GF-D8 (cell line): ENCODE measurements around the gene SH3BP2.

Experiments used
- DNase-seq: peaks from one replicate; lab custom pipeline; 2025; lab: John Stamatoyannopoulos, UW

The SH3BP2 gene

DNA sequence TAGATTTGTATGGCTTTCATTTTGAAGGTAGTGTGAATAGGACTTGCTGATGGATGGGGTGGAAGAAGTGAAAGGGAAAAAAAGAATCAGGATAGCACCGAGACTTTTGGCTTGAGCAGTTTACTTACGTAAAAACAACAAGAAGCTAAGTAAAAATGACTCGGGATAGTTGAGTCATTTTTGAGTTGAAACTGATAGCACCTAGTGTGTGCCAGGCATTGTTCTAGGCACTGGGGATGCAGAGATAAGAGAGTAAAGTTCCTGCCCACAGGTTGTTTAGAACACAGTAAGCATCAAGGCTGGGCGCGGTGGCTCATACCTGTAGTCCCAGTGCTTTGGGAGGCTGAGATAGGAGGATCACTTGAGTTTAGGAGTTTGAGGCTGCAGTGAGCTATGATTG, 85.5 kb downstream of the SH3BP2 start:
- no peak for DNase-seq

DNA sequence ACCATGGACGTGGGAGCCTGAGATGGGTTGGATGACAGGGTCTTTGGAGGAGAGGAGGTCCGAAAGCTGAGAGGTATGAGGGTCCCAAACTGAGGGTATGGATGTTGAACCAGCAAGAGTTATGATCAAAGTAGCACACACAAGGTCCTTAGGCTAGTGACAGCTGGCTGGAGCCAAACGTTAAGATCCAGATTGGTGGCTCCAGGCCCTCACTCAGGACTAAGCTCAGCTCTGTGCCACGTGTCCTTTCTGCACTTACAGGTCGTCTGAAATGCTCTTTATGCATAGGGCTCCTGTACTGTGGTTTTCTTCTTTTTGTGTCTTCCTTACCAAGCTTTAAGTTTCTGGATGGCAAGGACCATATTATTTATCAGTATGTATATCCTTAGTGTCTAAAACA, 86.1 kb downstream of the SH3BP2 start:
- DNase-seq, result no peak

DNA sequence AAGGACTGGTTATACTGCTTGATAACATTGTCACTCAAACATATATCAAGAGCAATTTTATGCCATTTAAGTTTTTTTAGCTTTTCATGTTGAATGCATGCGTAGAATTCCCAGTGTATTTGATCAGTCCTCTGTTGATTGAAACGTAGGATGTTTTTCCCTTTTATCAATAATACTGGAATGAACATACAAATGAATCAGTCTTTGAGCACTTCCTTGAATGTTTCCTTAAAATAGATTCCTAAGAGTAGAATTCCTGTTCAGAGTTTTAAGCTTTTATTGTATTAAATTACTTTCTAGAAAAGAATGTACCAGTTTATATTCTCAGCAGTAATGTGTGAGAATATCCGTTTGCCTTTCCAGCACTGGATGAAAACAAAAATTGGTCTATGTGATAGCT, 88.5 kb downstream of the SH3BP2 start:
- DNase-seq, result no peak

DNA sequence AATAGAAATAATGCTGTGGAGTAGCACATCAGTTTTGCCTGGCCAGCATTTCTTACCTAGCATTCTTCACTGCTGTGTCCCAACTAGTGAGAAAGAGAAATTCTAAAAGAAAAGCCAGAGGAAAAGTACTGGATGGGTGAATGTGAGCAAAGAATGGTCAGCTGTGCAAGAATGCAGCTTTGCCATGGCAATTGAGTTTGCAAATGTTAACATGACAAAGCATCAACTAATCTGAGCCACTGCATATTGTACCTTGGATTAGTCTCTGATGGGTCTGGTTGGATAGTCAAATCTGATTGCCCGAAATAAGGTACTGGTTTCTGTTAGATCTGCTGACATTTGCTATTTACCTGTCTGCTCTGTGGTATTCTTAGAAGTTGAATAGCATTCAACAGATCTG, 89.5 kb downstream of the SH3BP2 start:
- DNase-seq, result no peak

DNA sequence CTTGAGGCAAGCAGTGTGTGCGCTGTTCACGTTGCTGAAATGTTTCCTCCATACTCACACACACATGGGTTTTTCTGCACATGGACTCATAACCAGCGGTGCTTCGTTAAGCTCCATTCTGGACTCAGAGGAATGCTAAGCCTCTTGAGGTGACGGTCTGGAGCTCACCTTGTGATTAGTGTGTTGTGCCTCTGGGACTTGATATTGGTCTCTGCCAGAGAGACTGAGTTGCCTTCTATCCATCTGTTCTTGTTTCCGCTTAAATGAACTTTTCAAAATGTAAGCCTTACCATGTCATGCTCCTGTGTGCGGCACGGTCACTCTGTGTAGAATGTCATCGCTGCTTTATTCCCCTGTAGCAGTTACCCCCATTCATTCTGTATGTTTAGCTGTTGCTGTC, 93.3 kb downstream of the SH3BP2 start:
- DNase-seq, result no peak

DNA sequence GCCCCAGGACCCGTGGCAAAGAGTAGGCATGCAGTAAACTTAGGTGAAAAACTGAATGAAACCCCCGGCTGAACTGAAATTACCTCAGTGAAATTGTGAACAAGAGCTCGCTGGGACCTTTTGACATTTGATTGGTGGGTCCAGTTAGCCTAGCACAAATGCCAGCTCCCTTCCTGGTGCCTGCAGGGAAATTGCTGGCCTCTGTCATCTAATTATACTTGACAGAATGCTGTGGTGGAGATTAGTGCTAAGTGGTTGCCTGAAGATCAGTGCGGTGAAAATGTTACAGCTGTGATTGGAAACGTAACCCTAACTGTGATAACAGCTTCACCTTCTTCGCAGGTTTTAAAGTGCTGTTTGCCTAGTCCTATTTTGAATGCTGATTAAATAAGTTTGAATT, 93.7 kb downstream of the SH3BP2 start:
- no peak for DNase-seq

DNA sequence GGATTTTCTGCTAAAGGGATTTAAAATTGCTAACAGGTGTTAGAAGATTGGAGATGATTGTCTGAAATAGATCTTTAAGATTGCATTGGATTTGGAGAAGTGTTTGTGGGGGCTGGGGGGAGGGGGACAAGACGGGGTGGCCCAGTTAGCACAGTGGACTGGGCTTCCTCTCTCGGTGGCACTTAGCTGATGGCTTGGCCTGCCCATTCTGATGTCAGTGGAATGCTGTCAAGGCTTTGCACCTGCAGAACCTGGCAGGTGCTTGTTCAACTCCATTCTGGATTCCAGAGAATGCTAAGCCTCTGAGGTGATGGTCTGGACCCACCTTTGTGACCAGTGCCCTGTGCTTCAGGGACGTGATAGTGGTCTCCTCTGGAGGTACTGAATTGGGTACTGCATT, 94.5 kb downstream of the SH3BP2 start:
- no peak for DNase-seq

DNA sequence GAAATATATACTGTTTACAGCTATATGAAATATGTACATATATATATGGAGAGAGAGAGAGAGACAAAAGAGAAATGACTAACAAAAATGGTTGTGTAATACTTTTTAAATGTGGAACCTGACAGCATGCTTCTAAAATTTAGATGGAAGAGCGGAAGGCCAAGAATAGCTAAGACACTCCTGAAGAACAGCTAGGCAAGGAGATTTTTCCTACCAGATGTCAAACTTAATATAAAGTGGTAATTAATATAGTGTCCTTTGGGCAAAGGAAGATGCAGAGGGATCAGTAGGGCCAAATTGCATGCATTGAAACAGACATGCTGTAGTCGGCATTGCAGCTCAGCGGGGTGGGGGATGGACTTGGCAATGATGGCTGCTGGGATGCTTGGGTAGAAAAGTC, 96.0 kb downstream of the SH3BP2 start:
- no peak for DNase-seq
